ENCODE results near the gene SOBP. TPM values are rescaled to one million over a fixed set of nuclear protein-coding genes. Genes with fewer than 3 reads are reported as not detected.
A peak's percentile ranks its signal among the peaks of the same experiment; 100 is the strongest.

Gene SOBP
- total RNA-seq, 2 donors from 2014 or later, result 1.5 to 1.9 TPM

DNA sequence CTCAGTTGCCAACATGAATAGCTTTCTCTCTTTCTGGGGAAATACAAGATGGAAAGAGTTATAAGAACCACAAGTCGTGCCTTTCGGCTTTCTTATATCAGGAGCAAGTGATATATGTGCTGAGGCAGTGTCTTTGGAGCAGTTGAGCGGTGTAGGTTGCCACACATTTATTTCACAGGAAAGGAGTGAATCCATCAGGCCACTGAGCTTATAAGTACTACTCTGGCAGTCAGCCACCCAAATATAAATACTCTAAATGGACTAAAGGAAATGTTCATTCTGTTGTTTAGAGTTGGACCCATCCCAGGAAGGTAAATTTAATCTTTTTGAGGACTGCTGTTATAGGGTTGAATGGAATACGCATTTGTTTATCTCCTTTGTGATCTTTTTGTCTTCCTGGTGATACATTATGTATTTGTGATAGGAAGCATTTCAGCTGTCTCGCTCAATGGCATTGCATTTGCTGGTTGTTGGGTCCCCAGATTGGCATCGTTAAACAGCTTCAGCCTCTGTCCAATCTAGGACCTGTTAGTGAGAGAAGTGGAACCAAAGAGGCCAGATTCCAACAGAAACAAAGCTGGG is 139.7 kb downstream of the SOBP start:
- no peak overlapping the region for H3K9ac ChIP-seq (ENCODE audit: extremely low read depth, low read length, poor library complexity, severe bottlenecking)
- Mint-ChIP-seq H3K27me3 (ENCODE audit: insufficient read depth) (peaks cover 30% of the 10 kb centered on the region), H3K9me3 (no peaks in the 10 kb centered on the region), H3K4me1 (peaks cover 9% of the 10 kb centered on the region), H3K36me3 (ENCODE audit: low read depth) (no peaks in the 10 kb centered on the region), H3K4me3 (no peak overlapping the region), H3K27ac (no peak overlapping the region)
- H3K27ac ChIP-seq (ENCODE audit: low read depth, low read length), result peak overlapping the region; percentile 29
- H3K27me3 ChIP-seq (ENCODE audit: control insufficient read depth, insufficient read depth, low read length, poor library complexity, severe bottlenecking), result peaks cover 61% of the 10 kb centered on the region
- TF ChIP-seq, protein P1, sequence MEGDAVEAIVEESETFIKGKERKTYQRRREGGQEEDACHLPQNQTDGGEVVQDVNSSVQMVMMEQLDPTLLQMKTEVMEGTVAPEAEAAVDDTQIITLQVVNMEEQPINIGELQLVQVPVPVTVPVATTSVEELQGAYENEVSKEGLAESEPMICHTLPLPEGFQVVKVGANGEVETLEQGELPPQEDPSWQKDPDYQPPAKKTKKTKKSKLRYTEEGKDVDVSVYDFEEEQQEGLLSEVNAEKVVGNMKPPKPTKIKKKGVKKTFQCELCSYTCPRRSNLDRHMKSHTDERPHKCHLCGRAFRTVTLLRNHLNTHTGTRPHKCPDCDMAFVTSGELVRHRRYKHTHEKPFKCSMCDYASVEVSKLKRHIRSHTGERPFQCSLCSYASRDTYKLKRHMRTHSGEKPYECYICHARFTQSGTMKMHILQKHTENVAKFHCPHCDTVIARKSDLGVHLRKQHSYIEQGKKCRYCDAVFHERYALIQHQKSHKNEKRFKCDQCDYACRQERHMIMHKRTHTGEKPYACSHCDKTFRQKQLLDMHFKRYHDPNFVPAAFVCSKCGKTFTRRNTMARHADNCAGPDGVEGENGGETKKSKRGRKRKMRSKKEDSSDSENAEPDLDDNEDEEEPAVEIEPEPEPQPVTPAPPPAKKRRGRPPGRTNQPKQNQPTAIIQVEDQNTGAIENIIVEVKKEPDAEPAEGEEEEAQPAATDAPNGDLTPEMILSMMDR (conservative IDR thresholded peaks at IDR 0.05), result no peak
- H3K36me3 ChIP-seq (ENCODE audit: control insufficient read depth, insufficient read depth, low read length), result no peaks in the 10 kb centered on the region
- no peaks in the 10 kb centered on the region for H3K9me3 ChIP-seq (ENCODE audit: control insufficient read depth, low read length)
- H3K4me3 ChIP-seq (ENCODE audit: low read length), result no peak overlapping the region
- no peak for DNase-seq
- H3K4me1 ChIP-seq (ENCODE audit: control insufficient read depth, insufficient read depth, low read length), result no peaks in the 10 kb centered on the region
- WGBS, 2 experiments (ENCODE audit: insufficient coverage in 1 of 2, insufficient read length in 1 of 2), result 89 to 92% methylated on average over 4 to 6 of the region's 6 CpGs

DNA sequence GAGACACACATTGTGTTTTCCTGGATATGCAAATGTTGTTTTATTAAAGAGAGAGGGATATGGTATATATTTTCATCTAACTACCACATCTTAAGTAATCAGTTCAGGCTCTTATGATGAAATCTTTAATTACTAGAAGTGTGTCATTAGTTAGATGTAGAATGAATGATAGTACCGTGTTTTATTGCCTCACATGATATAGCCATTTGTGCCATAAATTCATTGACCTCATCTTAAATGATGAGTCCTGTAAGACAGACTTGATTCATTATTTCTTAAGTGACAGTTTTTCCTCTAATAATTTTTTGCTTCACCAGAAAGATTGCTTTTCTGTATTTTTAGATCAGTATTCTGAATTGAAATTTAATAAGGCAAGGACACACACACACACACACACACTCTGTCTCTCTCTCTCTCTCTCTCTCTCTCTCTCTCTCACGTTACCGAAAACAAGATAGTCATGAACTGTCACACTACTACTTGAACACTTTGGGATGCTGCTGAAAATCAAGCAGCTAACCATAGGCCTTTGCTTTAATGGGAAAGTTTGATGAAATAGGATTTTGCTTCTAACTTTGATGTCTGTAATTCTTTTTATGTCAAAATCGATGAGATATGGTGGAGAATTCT is 140.5 kb downstream of the SOBP start:
- no peak overlapping the region for H3K27ac Mint-ChIP-seq
- no peaks in the 10 kb centered on the region for H3K36me3 Mint-ChIP-seq (ENCODE audit: low read depth)
- peaks cover 9% of the 10 kb centered on the region for H3K4me1 Mint-ChIP-seq
- no peaks in the 10 kb centered on the region for H3K4me1 ChIP-seq (ENCODE audit: control insufficient read depth, insufficient read depth, low read length)
- no peak overlapping the region for H3K27ac ChIP-seq (ENCODE audit: low read depth, low read length)
- peaks cover 36% of the 10 kb centered on the region for H3K27me3 Mint-ChIP-seq (ENCODE audit: insufficient read depth)
- H3K9me3 ChIP-seq (ENCODE audit: control insufficient read depth, low read length), result no peaks in the 10 kb centered on the region
- H3K9me3 Mint-ChIP-seq, result no peaks in the 10 kb centered on the region
- WGBS, 2 experiments (ENCODE audit: insufficient coverage in 1 of 2, insufficient read length in 1 of 2), result 80 to 91% methylated on average over 1 to 4 of the region's 4 CpGs
- H3K9ac ChIP-seq (ENCODE audit: extremely low read depth, low read length, poor library complexity, severe bottlenecking), result no peak overlapping the region
- no peak overlapping the region for H3K4me3 Mint-ChIP-seq
- TF ChIP-seq, protein P1 (conservative IDR thresholded peaks at IDR 0.05), result no peak
- H3K4me3 ChIP-seq (ENCODE audit: low read length), result no peak overlapping the region
- peaks cover 61% of the 10 kb centered on the region for H3K27me3 ChIP-seq (ENCODE audit: control insufficient read depth, insufficient read depth, low read length, poor library complexity, severe bottlenecking)
- no peaks in the 10 kb centered on the region for H3K36me3 ChIP-seq (ENCODE audit: control insufficient read depth, insufficient read depth, low read length)
- no peak for DNase-seq

DNA sequence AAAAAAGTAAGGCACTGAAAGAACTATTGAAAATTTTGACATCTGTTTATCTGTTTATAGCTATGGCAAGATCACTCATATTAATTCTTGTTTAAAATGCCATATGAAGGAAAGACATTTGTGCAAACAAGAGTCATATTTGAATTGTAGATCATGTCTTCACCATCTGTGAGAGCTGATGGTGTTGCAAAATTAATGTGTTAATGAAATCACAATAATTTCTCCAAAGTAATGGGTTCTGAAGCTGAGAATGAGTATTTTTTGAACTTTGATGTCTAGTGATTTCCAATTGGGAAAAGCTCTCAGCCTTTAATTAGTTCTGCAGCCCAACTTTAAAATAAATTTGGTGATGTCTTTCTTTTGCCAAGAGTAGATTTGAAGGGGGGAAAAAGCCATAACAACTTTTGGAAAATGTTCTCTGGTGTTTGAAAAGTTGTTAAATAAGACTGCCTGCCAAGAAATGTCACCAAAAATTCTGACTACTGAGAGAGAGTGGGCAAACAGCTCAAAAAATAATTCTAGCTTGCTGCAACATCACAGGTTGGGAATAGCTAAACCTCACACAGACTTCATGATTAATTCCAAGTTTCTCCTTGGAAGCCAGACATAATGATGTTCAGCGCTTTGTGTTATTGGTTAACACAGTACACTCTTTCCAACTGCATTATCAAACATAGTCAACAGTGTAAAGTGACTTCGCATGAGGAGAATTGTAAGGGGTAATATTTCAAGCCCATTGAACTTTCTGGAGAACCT is 142.6 kb downstream of the SOBP start:
- Mint-ChIP-seq H3K27me3 (ENCODE audit: insufficient read depth) (peaks cover 53% of the 10 kb centered on the region), H3K4me3 (no peak overlapping the region), H3K4me1 (peaks cover 4% of the 10 kb centered on the region), H3K9me3 (no peaks in the 10 kb centered on the region), H3K36me3 (ENCODE audit: low read depth) (no peaks in the 10 kb centered on the region), H3K27ac (no peak overlapping the region)
- H3K9me3 ChIP-seq (ENCODE audit: control insufficient read depth, low read length), result no peaks in the 10 kb centered on the region
- H3K27ac ChIP-seq (ENCODE audit: low read depth, low read length), result no peak overlapping the region
- TF ChIP-seq, protein P1 (conservative IDR thresholded peaks at IDR 0.05), result no peak
- WGBS, 2 experiments (ENCODE audit: insufficient coverage in 1 of 2, insufficient read length in 1 of 2), result 97 to 100% methylated on average over 1 to 2 of the region's 2 CpGs
- no peak overlapping the region for H3K4me3 ChIP-seq (ENCODE audit: low read length)
- H3K9ac ChIP-seq (ENCODE audit: extremely low read depth, low read length, poor library complexity, severe bottlenecking), result no peak overlapping the region
- no peak for DNase-seq
- peaks cover 58% of the 10 kb centered on the region for H3K27me3 ChIP-seq (ENCODE audit: control insufficient read depth, insufficient read depth, low read length, poor library complexity, severe bottlenecking)
- H3K4me1 ChIP-seq (ENCODE audit: control insufficient read depth, insufficient read depth, low read length), result no peaks in the 10 kb centered on the region
- H3K36me3 ChIP-seq (ENCODE audit: control insufficient read depth, insufficient read depth, low read length), result no peaks in the 10 kb centered on the region

All from endodermal cell (in vitro differentiated cells).